Measurements from ENCODE around the gene TRAPPC10. TPM values are rescaled to one million over a fixed set of nuclear protein-coding genes. Genes with fewer than 3 reads are reported as not detected.
A peak's percentile ranks its signal among the peaks of the same experiment; 100 is the strongest.
"Not testable (repeated sequence)": the region's sequence is repeated elsewhere in the genome, so short reads cannot be mapped to it uniquely, and the experiment has no call there.

TRAPPC10 gene
- total RNA-seq, 2 donors from 2014 or later: 45.9 to 47.9 TPM

- DNase-seq (ENCODE audit: low spot score) (no peak), ATAC-seq (ENCODE audit: insufficient number of reproducible peaks, low FRiP score, low read depth) (no peak)
- TF ChIP-seq CTCF (IDR thresholded peaks at IDR 0.05): no peak
- Histone ChIP-seq H3K36me3 (peaks cover 54% of the 10 kb centered on the region), H3K9me3 (no peaks in the 10 kb centered on the region), H3K27me3 (replicated peaks; ENCODE audit: insufficient read depth) (no peaks in the 10 kb centered on the region), H3K27ac (no peak overlapping the region), H3K4me1 (ENCODE audit: control insufficient read depth in 1 of 2, low read depth in 2 of 2) (peaks cover 0 to 6% of the 10 kb centered on the region in 2 donors), H3K4me3 (no peak overlapping the region)
These were observed 77.1 kb downstream of the TRAPPC10 start for GRCh38 chr21:44089001-44089911.

GRCh38 chr21:44090325-44090724 lies 78.2 kb downstream of the TRAPPC10 start:
- no peaks in the 10 kb centered on the region for H3K27me3 ChIP-seq (replicated peaks; ENCODE audit: insufficient read depth)
- no peaks in the 10 kb centered on the region for H3K9me3 ChIP-seq
- ATAC-seq (ENCODE audit: insufficient number of reproducible peaks, low FRiP score, low read depth): no peak
- H3K36me3 ChIP-seq: peaks cover 56% of the 10 kb centered on the region
- no peak for DNase-seq (ENCODE audit: low spot score)
- no peak overlapping the region for H3K4me3 ChIP-seq
- no peaks in the 10 kb centered on the region for H3K4me1 ChIP-seq (ENCODE audit: control insufficient read depth in 1 of 2, low read depth in 2 of 2)
- no peak for TF ChIP-seq CTCF (IDR thresholded peaks at IDR 0.05)
- H3K27ac ChIP-seq: no peak overlapping the region

GRCh38 chr21:44092211-44092610 lies 80.1 kb downstream of the TRAPPC10 start:
- Histone ChIP-seq H3K27ac (no peak overlapping the region), H3K36me3 (peaks cover 50% of the 10 kb centered on the region), H3K27me3 (replicated peaks; ENCODE audit: insufficient read depth) (no peaks in the 10 kb centered on the region), H3K4me3 (no peak overlapping the region), H3K4me1 (ENCODE audit: control insufficient read depth in 1 of 2, low read depth in 2 of 2) (no peaks in the 10 kb centered on the region), H3K9me3 (no peaks in the 10 kb centered on the region)
- ATAC-seq (ENCODE audit: insufficient number of reproducible peaks, low FRiP score, low read depth) (no peak), DNase-seq (ENCODE audit: low spot score) (no peak)
- no peak for TF ChIP-seq CTCF (IDR thresholded peaks at IDR 0.05)

- no peak overlapping the region for H3K27ac ChIP-seq
- peaks cover 37% of the 10 kb centered on the region for H3K36me3 ChIP-seq
- no peaks in the 10 kb centered on the region for H3K4me1 ChIP-seq (ENCODE audit: control insufficient read depth in 1 of 2, low read depth in 2 of 2)
- no peak for DNase-seq (ENCODE audit: low spot score)
- no peaks in the 10 kb centered on the region for H3K9me3 ChIP-seq
- no peaks in the 10 kb centered on the region for H3K27me3 ChIP-seq (replicated peaks; ENCODE audit: insufficient read depth)
- ATAC-seq (ENCODE audit: insufficient number of reproducible peaks, low FRiP score, low read depth): no peak
- TF ChIP-seq CTCF (IDR thresholded peaks at IDR 0.05): no peak
- H3K4me3 ChIP-seq: no peak overlapping the region
These were observed 81.7 kb downstream of the TRAPPC10 start for GRCh38 chr21:44093761-44094160.

GRCh38 chr21:44094832-44095231 lies 82.7 kb downstream of the TRAPPC10 start:
- no peak for ATAC-seq (ENCODE audit: insufficient number of reproducible peaks, low FRiP score, low read depth)
- no peak overlapping the region for H3K4me3 ChIP-seq
- no peaks in the 10 kb centered on the region for H3K4me1 ChIP-seq (ENCODE audit: control insufficient read depth in 1 of 2, low read depth in 2 of 2)
- peaks cover 26% of the 10 kb centered on the region for H3K36me3 ChIP-seq
- TF ChIP-seq CTCF (IDR thresholded peaks at IDR 0.05): no peak
- no peak for DNase-seq (ENCODE audit: low spot score)
- no peaks in the 10 kb centered on the region for H3K27me3 ChIP-seq (replicated peaks; ENCODE audit: insufficient read depth)
- H3K27ac ChIP-seq: no peak overlapping the region
- no peaks in the 10 kb centered on the region for H3K9me3 ChIP-seq

- H3K36me3 ChIP-seq; DNase-seq (ENCODE audit: low spot score); H3K27ac ChIP-seq; H3K27me3 ChIP-seq (replicated peaks; ENCODE audit: insufficient read depth); H3K9me3 ChIP-seq; H3K4me1 ChIP-seq (ENCODE audit: control insufficient read depth in 1 of 2, low read depth in 2 of 2); H3K4me3 ChIP-seq; ATAC-seq (ENCODE audit: insufficient number of reproducible peaks, low FRiP score, low read depth): not testable (repeated sequence)
These were observed 86.4 kb downstream of the TRAPPC10 start for GRCh38 chr21:44098507-44098906.

GRCh38 chr21:44098964-44099363 lies 86.9 kb downstream of the TRAPPC10 start:
- H3K27ac ChIP-seq; H3K27me3 ChIP-seq (replicated peaks; ENCODE audit: insufficient read depth); H3K9me3 ChIP-seq; H3K4me1 ChIP-seq (ENCODE audit: control insufficient read depth in 1 of 2, low read depth in 2 of 2); DNase-seq (ENCODE audit: low spot score); ATAC-seq (ENCODE audit: insufficient number of reproducible peaks, low FRiP score, low read depth); H3K4me3 ChIP-seq; H3K36me3 ChIP-seq: not testable (repeated sequence)

GRCh38 chr21:44107026-44107501 lies 95.0 kb downstream of the TRAPPC10 start, which contains the start of gene PWP2:
Gene PWP2, plus strand, starts transcription at chr21:44107399. Its CDS starts 18 bp downstream, at chr21:44107417.
- H3K9me3 ChIP-seq; H3K27me3 ChIP-seq (replicated peaks; ENCODE audit: insufficient read depth); H3K4me1 ChIP-seq (ENCODE audit: control insufficient read depth in 1 of 2, low read depth in 2 of 2); DNase-seq (ENCODE audit: low spot score); H3K36me3 ChIP-seq; H3K27ac ChIP-seq: not testable (repeated sequence)
- H3K4me3 ChIP-seq: peak within 1 kb of the TSS; percentile 69
- ATAC-seq (ENCODE audit: insufficient number of reproducible peaks, low FRiP score, low read depth): peak; percentile 79
